Fibroblast of villous mesenchyme (primary cell): ENCODE measurements around the gene DERL3. TPM values are rescaled to one million over a fixed set of nuclear protein-coding genes. Genes with fewer than 3 reads are reported as not detected.

Source experiments
- DNase-seq: peaks from one replicate; pipeline ENCODE4 v3.0.0-alpha.2; 2010; ENCODE audit warnings: low read depth
- H3K4me3 ChIP-seq: 2 replicates; pipeline ENCODE4 v1.5.1; 2011; ENCODE audit warnings: low read depth, mild to moderate bottlenecking, low read length
- CTCF ChIP-seq: IDR thresholded peaks from 2 replicates; pipeline ENCODE4 v1.5.1; 2012; ENCODE audit warnings: low read depth, mild to moderate bottlenecking, low read length; ENCODE audit not compliant: insufficient read depth
- total RNA-seq: library from RNA; depleted of rRNA; stranded (reverse); fragments of >200 nt; gene quantifications from 2 replicates; pipeline ENCODE4 v1.2.3, GENCODE V29; 2012

Gene DERL3
- total RNA-seq, 1 donor, result 0.86 TPM

DNA sequence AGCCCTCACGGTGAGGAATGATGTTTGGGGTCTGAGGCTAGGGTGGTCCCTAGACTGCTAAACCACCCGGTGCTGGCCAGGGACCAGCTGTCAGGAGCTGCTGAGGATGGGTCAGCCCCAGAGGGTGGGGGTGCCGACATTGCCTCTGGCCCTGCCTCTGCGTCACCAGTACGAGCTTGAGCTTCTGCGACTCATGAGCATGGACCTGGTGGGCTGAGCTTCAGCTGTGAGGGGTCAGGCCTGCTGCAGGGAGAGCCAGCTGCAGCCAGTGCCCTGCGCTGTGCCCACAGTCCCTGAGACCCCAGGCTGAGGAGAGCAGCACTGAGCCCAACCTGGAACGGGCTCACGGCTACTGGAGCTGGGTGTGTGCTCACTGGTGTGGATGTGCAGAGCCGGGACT lies 7.0 kb downstream of the DERL3 start:
- no peak for DNase-seq
- TF ChIP-seq CTCF, result no peak
- no peak overlapping the region for H3K4me3 ChIP-seq

DNA sequence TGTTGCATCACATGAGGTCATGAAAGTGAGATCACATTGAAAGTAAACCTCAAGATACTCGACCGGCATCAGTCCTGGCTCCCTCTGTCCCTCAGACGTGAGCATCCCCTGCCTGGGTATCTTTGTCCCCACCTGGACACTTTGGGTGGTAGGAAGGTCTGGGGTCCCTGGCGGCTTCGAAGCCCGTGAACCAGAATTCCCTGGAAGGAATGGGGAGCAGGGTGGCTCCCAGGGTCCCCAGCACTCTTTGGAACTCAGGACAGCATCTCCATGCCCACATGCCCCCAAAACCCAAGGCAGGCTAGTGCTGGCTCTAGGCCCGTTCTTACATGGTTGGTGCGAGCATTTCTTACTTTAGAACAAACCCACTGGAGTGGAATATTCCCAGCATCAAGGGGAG lies 7.5 kb downstream of the DERL3 start:
- DNase-seq, result no peak
- no peak for TF ChIP-seq CTCF
- H3K4me3 ChIP-seq, result no peak overlapping the region

- DNase-seq, result peak; percentile 89
- no peak overlapping the region for H3K4me3 ChIP-seq
- TF ChIP-seq CTCF, result no peak
Measured at GRCh38 chr22:23829845-23830372, 8.9 kb downstream of the DERL3 start.

DNA sequence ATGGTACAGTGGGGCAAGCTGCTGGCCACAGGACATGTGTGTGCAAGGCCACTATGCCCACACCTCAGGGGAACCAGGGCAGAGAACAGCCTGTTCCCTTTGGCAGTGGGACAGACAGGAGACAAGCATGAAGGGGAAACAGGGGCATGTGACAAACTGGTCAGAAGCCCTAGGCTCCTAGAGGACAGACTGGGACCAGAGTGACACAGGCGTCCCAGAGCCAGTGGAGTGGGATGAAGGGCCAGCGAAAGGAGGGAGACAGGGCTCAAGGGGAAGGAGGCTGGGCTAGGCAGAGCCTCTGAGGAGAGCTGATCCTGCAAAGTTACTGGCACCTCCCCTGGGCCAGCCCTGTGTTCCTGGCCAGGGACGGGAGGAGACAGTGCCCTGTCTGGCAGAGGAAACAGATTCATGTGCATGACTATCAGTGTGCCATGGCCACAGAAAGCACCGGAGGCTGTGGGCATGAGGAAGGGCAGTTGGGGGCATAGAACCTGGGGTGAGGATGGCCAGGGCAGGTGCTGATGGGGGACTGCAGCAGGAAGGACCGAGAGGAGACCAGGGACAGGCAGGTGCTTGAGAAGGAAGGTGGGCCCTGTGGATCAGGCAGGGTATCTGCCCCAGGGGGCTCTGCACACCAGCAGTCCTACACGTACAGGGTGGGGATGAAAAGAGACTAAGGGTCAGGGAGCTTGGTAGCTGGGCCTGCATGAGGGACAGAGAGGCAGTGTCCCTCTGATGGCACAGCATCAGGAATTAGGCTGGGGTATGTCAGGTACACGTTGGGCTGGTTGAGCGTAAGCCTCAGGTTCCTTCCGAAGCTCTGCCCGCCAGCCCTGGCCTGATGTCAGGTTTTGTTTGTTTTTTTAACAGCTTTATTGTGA lies 9.8 kb downstream of the DERL3 start:
- DNase-seq, result no peak
- no peak for TF ChIP-seq CTCF
- no peak overlapping the region for H3K4me3 ChIP-seq

- DNase-seq, result no peak
- TF ChIP-seq CTCF, result no peak
- no peak overlapping the region for H3K4me3 ChIP-seq
Measured at GRCh38 chr22:23827351-23827995, 11.3 kb downstream of the DERL3 start.

- DNase-seq, result peak; percentile 86
- H3K4me3 ChIP-seq, result no peak overlapping the region
- TF ChIP-seq CTCF, result no peak
Measured at GRCh38 chr22:23826510-23827350, 12.1 kb downstream of the DERL3 start.
